ENCODE results near the gene LTC4S.

- TF ChIP-seq POLR2A (IDR thresholded peaks at IDR 0.05) = no peak
- no peak for TF ChIP-seq CTCF (IDR thresholded peaks at IDR 0.05)
Observed at GRCh38 chr5:179797741-179798140, 4.0 kb downstream of the LTC4S start.

All from esophagus squamous epithelium (tissue), 4 donors.